HepG2 (cell line): ENCODE results near the gene ZNF512B. TPM values are rescaled to one million over a fixed set of nuclear protein-coding genes. Genes with fewer than 3 reads are reported as not detected.

ENCODE experiments used
- AKAP8 ChIP-seq: sonication (generic); formaldehyde crosslinking; IDR thresholded peaks from 2 replicates; pipeline ENCODE4 v1.5.1; 2020; ENCODE audit warnings: mild to moderate bottlenecking, missing genetic modification reagents
- ATM ChIP-seq: fragments of 450-650 bp; IDR thresholded peaks from 2 replicates; pipeline ENCODE4 v1.7.1; 2017; ENCODE audit warnings: mild to moderate bottlenecking, borderline replicate concordance
- CBX5 ChIP-seq: sonication (generic); formaldehyde crosslinking; IDR thresholded peaks from 2 replicates; pipeline ENCODE4 v1.4.0; 2020; ENCODE audit warnings: missing genetic modification reagents, borderline replicate concordance
- IKZF1 ChIP-seq: fragments of 450-650 bp; IDR thresholded peaks from 2 replicates; pipeline ENCODE4 v1.7.1; 2016
- KDM5B ChIP-seq: sonication (generic); formaldehyde crosslinking; IDR thresholded peaks from 2 replicates; pipeline ENCODE4 v1.4.0; 2020; ENCODE audit warnings: missing genetic modification reagents, mild to moderate bottlenecking, borderline replicate concordance
- MATR3 ChIP-seq: sonication (generic); formaldehyde crosslinking; IDR thresholded peaks from 2 replicates; pipeline ENCODE4 v1.4.0; 2020; ENCODE audit warnings: missing genetic modification reagents
- MXI1 ChIP-seq: IDR thresholded peaks from 3 replicates; pipeline ENCODE4 v1.6.1; 2012; ENCODE audit warnings: low read depth, low read length, inconsistent platforms, borderline replicate concordance
- SP5 ChIP-seq: IDR thresholded peaks from 2 replicates; pipeline ENCODE4 v1.6.1; 2016; ENCODE audit warnings: low read depth, borderline replicate concordance
- ZFP62 ChIP-seq: sonication (generic); formaldehyde crosslinking; IDR thresholded peaks from 2 replicates; pipeline ENCODE4 v1.4.0; 2020; ENCODE audit warnings: missing genetic modification reagents
- polyA plus RNA-seq, 8 experiments: library from polyadenylated mRNA; depleted of rRNA in 3 of 8; stranded (reverse) in 7 of 8; unstranded in 1 of 8; fragments of >200 nt; fragmentation: Illumina TruSeq in 4 of 8; extraction: Trizol in 4 of 8; gene quantifications; 2 replicates each; pipeline versions ENCODE4 v1.2.1 to v1.2.3, GENCODE V29; 2011 to 2016; ENCODE audit warnings: low read depth in 4 of 8, missing spikeins in 1 of 8, mixed read lengths in 1 of 8; ENCODE audit not compliant: insufficient read depth in 1 of 8
- total RNA-seq, 5 experiments: library from RNA; depleted of rRNA; stranded (reverse); fragments of >200 nt; fragmentation: Illumina TruSeq; extraction: Trizol; gene quantifications; 2 replicates each; pipeline ENCODE4 v1.2.3, GENCODE V29; 2016; ENCODE audit warnings: low read depth in 1 of 5
- TF ChIP-seq, protein P1 (sequence below): sonication (generic); formaldehyde crosslinking; conservative IDR thresholded peaks from 2 replicates; pipeline ENCODE4 v1.8.0; 2022; ENCODE audit warnings: missing genetic modification reagents
- TF ChIP-seq, protein P2 (sequence below): sonication (generic); formaldehyde crosslinking; IDR thresholded peaks from 2 replicates; pipeline ENCODE4 v1.9.0; 2022; ENCODE audit warnings: missing genetic modification reagents, mild to moderate bottlenecking, borderline replicate concordance
- TF ChIP-seq, protein P3 (sequence below): sonication (generic); formaldehyde crosslinking; IDR thresholded peaks from 2 replicates; pipeline ENCODE4 v1.5.0; 2020; ENCODE audit warnings: missing genetic modification reagents
- TF ChIP-seq, protein P4 (sequence below): IDR thresholded peaks from 2 replicates; pipeline ENCODE4 v1.6.1; 2018; ENCODE audit warnings: missing genetic modification reagents, mild to moderate bottlenecking, missing compliant biosample characterization
- TF ChIP-seq, protein P5 (sequence below): sonication (generic); formaldehyde crosslinking; IDR thresholded peaks from 2 replicates; pipeline ENCODE4 v1.4.0; 2020; ENCODE audit warnings: missing genetic modification reagents

ZNF512B gene
- total and polyA plus RNA-seq, 2 of the 13 experiments (the other 11 are each of a cell fraction or from before 2014, with no cell fraction given) = 11.5 to 30.6 TPM

DNA sequence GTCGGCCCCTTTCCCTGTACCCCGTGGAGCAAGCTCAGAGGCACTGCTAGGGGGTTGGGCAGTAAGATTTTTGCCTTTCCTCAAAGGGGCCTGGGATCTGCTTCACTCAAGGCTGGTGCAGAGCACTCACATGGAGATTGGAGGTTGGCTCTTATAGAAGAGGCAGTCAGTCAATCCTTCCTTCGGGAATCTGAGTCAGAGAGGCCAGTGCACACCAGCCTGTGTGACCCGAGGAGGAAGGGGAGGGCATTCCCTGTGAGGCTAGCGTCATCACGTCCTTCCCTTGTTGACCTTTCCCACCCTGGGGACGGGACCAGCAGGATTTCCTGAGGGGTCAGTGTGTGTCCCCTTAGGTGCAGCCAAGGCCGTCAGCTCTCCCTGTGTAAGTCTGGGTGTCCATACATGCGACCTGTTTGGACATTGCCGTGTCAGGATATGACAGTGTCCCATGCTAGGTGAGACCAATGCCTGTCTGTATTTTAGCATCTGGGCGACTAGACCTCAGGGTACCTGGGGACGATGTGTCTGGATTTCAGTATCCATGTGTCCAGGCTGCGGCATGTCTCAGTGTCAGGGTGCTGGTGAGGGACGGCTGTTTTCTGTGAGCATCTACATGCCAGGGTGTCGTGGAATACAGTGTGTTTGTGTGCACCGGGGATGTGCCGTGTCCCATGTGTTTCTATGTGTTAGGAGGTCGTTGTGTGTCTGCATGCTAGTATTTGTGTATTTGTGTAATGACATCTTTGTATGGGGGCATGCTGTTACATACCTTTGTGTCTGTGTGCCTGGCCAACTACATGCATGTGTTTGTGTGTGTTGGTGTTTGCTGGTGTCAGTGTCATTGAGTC is 2.8 kb upstream of the ZNF512B start (continued):
- TF ChIP-seq, protein P1, sequence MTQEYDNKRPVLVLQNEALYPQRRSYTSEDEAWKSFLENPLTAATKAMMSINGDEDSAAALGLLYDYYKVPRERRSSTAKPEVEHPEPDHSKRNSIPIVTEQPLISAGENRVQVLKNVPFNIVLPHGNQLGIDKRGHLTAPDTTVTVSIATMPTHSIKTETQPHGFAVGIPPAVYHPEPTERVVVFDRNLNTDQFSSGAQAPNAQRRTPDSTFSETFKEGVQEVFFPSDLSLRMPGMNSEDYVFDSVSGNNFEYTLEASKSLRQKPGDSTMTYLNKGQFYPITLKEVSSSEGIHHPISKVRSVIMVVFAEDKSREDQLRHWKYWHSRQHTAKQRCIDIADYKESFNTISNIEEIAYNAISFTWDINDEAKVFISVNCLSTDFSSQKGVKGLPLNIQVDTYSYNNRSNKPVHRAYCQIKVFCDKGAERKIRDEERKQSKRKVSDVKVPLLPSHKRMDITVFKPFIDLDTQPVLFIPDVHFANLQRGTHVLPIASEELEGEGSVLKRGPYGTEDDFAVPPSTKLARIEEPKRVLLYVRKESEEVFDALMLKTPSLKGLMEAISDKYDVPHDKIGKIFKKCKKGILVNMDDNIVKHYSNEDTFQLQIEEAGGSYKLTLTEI = no peak
- 0 out of 2 replicates have a peak, but pooled peaks have one; percentile 54 for TF ChIP-seq KDM5B (CRISPR knock-in tag)
- peak; percentile 30; the same call in 1 of the 3 replicates for TF ChIP-seq MXI1
- TF ChIP-seq, protein P2, sequence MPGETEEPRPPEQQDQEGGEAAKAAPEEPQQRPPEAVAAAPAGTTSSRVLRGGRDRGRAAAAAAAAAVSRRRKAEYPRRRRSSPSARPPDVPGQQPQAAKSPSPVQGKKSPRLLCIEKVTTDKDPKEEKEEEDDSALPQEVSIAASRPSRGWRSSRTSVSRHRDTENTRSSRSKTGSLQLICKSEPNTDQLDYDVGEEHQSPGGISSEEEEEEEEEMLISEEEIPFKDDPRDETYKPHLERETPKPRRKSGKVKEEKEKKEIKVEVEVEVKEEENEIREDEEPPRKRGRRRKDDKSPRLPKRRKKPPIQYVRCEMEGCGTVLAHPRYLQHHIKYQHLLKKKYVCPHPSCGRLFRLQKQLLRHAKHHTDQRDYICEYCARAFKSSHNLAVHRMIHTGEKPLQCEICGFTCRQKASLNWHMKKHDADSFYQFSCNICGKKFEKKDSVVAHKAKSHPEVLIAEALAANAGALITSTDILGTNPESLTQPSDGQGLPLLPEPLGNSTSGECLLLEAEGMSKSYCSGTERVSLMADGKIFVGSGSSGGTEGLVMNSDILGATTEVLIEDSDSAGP (CRISPR knock-in tag) = no peak
- TF ChIP-seq IKZF1 = peak; percentile 91; the same call in 1 of the 2 replicates
- TF ChIP-seq, protein P3, sequence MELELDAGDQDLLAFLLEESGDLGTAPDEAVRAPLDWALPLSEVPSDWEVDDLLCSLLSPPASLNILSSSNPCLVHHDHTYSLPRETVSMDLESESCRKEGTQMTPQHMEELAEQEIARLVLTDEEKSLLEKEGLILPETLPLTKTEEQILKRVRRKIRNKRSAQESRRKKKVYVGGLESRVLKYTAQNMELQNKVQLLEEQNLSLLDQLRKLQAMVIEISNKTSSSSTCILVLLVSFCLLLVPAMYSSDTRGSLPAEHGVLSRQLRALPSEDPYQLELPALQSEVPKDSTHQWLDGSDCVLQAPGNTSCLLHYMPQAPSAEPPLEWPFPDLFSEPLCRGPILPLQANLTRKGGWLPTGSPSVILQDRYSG (CRISPR knock-in tag) = no peak
- TF ChIP-seq, protein P4, sequence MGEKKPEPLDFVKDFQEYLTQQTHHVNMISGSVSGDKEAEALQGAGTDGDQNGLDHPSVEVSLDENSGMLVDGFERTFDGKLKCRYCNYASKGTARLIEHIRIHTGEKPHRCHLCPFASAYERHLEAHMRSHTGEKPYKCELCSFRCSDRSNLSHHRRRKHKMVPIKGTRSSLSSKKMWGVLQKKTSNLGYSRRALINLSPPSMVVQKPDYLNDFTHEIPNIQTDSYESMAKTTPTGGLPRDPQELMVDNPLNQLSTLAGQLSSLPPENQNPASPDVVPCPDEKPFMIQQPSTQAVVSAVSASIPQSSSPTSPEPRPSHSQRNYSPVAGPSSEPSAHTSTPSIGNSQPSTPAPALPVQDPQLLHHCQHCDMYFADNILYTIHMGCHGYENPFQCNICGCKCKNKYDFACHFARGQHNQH = peak; percentile 59; the same call in 1 of the 2 replicates
- no peak for TF ChIP-seq MATR3 (CRISPR knock-in tag)
- TF ChIP-seq SP5 = peak; percentile 51; the same call in 1 of the 2 replicates
- no peak for TF ChIP-seq ZFP62
- no peak for TF ChIP-seq ATM
- TF ChIP-seq CBX5 = peak; percentile 18; the same call in 1 of the 2 replicates
- peak; percentile 95 for TF ChIP-seq AKAP8 (CRISPR knock-in tag)
- TF ChIP-seq, protein P5, sequence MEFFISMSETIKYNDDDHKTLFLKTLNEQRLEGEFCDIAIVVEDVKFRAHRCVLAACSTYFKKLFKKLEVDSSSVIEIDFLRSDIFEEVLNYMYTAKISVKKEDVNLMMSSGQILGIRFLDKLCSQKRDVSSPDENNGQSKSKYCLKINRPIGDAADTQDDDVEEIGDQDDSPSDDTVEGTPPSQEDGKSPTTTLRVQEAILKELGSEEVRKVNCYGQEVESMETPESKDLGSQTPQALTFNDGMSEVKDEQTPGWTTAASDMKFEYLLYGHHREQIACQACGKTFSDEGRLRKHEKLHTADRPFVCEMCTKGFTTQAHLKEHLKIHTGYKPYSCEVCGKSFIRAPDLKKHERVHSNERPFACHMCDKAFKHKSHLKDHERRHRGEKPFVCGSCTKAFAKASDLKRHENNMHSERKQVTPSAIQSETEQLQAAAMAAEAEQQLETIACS (CRISPR knock-in tag) = no peak
